Measurements from ENCODE around the gene RNF128. TPM values are rescaled to one million over a fixed set of nuclear protein-coding genes. Genes with fewer than 3 reads are reported as not detected.

Gene RNF128
- total RNA-seq: 3.3 and 11.2 TPM in 2 replicates

GRCh38 chrX:106726485-106727437, at the start of gene RNF128:
Gene RNF128 (plus strand): TSS chrX:106726701. CDS start chrX:106726914, 213 bp downstream.

GRCh38 chrX:106802388-106803275, 76.1 kb downstream of the RNF128 start, which contains the start of gene TBC1D8B:
Gene TBC1D8B (plus strand): TSS chrX:106802673. CDS start chrX:106802854, 181 bp downstream.

Other genes with a start within 250 kb of the RNF128 start
- gene RADX, start 114.7 kb upstream of the RNF128 start, total RNA-seq: 0.65 and 0.76 TPM in 2 replicates
- 1.9 and 2.4 TPM in 2 replicates for gene TBC1D8B, start 76.0 kb downstream of the RNF128 start, total RNA-seq
- gene RIPPLY1, start 176.6 kb downstream of the RNF128 start, total RNA-seq: 0.16 and 0.51 TPM in 2 replicates
- 2.0 and 9.3 TPM in 2 replicates for gene CLDN2, start 193.7 kb downstream of the RNF128 start, total RNA-seq

Data from mesangial cell (primary cell).